Adrenal gland (tissue), 12 donors: ENCODE results near the gene ANGPTL4. TPM values are rescaled to one million over a fixed set of nuclear protein-coding genes. Genes with fewer than 3 reads are reported as not detected.
"Not testable (repeated sequence)": the region's sequence is repeated elsewhere in the genome, so short reads cannot be mapped to it uniquely, and the experiment has no call there.

Experiments used
- DNase-seq, 7 donors: peaks; one replicate each; pipeline ENCODE4 v3.0.0-alpha.2; 2019 to 2020
- H3K27ac ChIP-seq, 5 donors: fragments of 200-600 bp; sonication (generic) in 4 of 5; 1 replicate in 3 of 5; 2 replicates in 2 of 5; pipeline versions ENCODE4 v1.5.1 to v1.8.0; 2016 to 2020; ENCODE audit warnings: mild to moderate bottlenecking in 1 of 5
- H3K27me3 ChIP-seq: fragments of 200-600 bp; 2 replicates; pipeline ENCODE4 v1.8.0; 2021
- H3K36me3 ChIP-seq, 2 donors: fragments of 200-600 bp; replicated peaks in 1 of 2; 1 replicate in 1 of 2; 2 replicates in 1 of 2; pipeline versions ENCODE4 v1.5.1 to v1.8.0; 2018 to 2022
- H3K4me1 ChIP-seq, 2 donors: fragments of 200-600 bp; replicated peaks in 1 of 2; 1 replicate in 1 of 2; 2 replicates in 1 of 2; pipeline versions ENCODE4 v1.5.1 to v1.8.0; 2018 to 2021
- H3K4me3 ChIP-seq, 4 donors: fragments of 200-600 bp; sonication (generic) in 3 of 4; one replicate each; pipeline ENCODE4 v1.5.1; 2016 to 2018
- H3K9me3 ChIP-seq, 3 donors: fragments of 200-600 bp; sonication (generic) in 1 of 3; replicated peaks in 1 of 3; 1 replicate in 2 of 3; 2 replicates in 1 of 3; pipeline versions ENCODE4 v1.5.1 to v1.8.0; 2016 to 2021
- POLR2A ChIP-seq, 2 donors: fragments of 450-650 bp; IDR thresholded peaks; one replicate each; pipeline ENCODE4 v1.6.1; 2017; ENCODE audit warnings: antibody characterized with exemption in 2 of 2, mild to moderate bottlenecking in 2 of 2, moderate library complexity in 1 of 2
- WGBS, 4 donors: extraction: QIAGEN DNeasy Blood & Tissue Kit in 2 of 4; methylation state at CpG; one replicate each; pipeline versions ENCODE4 v1.1.5 to v1.1.7; 2013 to 2017; 5-methylcytosine and 5-hydroxymethylcytosine counted together
- intact Hi-C, 2 donors: fragments of 100-400 bp; cut with DNase I; formaldehyde crosslinking; loops; one replicate each; pipeline versions ENCODE4 v1.14.1 to v1.15.0; 2022 to 2023
- polyA plus RNA-seq, 3 donors: library from polyadenylated mRNA; stranded (reverse); fragments of 200-250 nt in 2 of 3; fragments of 350-450 nt in 1 of 3; fragmentation: Illumina TruSeq in 1 of 3; extraction: RNeasy Lipid Tissue Mini Kit (QIAGEN cat#74804) in 1 of 3; gene quantifications; one replicate each; pipeline ENCODE4 v1.2.3, GENCODE V29; 2013 to 2014
- total RNA-seq, 9 donors: library from RNA; depleted of rRNA in 4 of 9; stranded (reverse); fragments of >200 nt in 4 of 9; fragments of 120-200 nt in 1 of 9; fragmentation: NEBNext Ultra II Directional in 1 of 9; extraction: Animal tissue kit (Norgen Biotek cat#: 25700) in 1 of 9; gene quantifications; one replicate each; pipeline versions ENCODE4 v1.1.0 to v1.2.4, GENCODE V29; 2013 to 2023
- TF ChIP-seq, protein P1 (sequence below), 6 experiments: fragments of 450-650 bp in 4 of 6; fragments of 200-600 bp in 2 of 6; sonication (generic) in 1 of 6; IDR thresholded peaks; 1 replicate in 5 of 6; 2 replicates in 1 of 6; pipeline versions ENCODE4 v1.5.1 to v1.8.0; 2016 to 2021; ENCODE audit warnings: antibody characterized with exemption in 6 of 6, mild to moderate bottlenecking in 2 of 6, moderate library complexity in 1 of 6
- donor health status: healthy with polysubstance abuse.
- donor health status: Bipolar disorder and iron deficiency.
- donor health status: DM: yes; HTN: yes; CAD: no.
- donor health status: DM: no; HTN: no; CAD: no.
- donor health status: DM: no; HTN: no; CAD: no.
- donor health status: DM: yes; HTN: yes; CAD: no.

ANGPTL4 gene
- total and polyA plus RNA-seq, 12 donors = 0.33 to 141 (median 27.1) TPM

DNA sequence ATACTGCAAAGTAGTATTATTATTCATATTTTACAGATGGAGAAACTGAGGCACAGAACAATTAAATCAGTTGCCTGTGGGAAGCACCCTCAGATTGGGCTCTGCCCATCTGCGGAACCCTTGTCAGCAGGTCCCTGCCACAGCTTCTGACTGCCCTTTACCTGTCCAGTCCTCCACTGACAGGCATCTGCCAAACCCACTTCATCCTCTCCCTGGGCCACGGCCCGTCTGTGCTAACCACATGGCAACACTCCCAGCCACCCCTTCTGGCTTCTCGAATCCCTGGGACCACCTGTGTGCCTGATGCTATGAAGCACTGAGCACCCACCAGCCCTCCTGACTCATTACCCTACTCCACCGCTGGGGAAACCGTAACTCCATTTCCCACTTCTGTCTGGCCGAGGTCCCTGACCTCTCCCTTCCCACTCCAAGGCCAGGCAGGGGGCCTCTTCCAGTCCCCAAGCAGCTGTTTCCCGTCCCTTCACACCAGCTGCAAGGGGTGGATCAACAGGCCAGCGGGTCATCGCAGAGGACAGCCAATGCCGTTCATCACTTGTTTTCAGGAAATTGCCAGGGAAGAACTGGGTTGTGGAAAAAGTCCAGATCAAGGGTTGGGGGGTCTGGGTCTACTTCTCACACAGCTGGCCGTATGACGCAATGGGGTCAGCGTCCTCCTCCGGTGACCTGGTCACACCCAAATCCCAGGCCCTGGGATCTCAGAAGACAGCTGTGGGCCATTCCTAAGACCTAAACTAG, 23.4 kb upstream of the ANGPTL4 start:
- Histone ChIP-seq H3K27ac (peak overlapping the region in 1 of 5 donors; percentile 44), H3K4me1 (peaks cover 0 to 15% of the 10 kb centered on the region in 2 donors), H3K27me3 (peaks cover 4% of the 10 kb centered on the region), H3K9me3 (no peaks in the 10 kb centered on the region), H3K36me3 (no peaks in the 10 kb centered on the region), H3K4me3 (no peak overlapping the region)
- WGBS, 4 donors = 18 to 34% (median 25%) methylated on average over 12 to 15 of the region's 15 CpGs
- TF ChIP-seq POLR2A (IDR thresholded peaks at IDR 0.05) = no peak
- TF ChIP-seq, protein P1, sequence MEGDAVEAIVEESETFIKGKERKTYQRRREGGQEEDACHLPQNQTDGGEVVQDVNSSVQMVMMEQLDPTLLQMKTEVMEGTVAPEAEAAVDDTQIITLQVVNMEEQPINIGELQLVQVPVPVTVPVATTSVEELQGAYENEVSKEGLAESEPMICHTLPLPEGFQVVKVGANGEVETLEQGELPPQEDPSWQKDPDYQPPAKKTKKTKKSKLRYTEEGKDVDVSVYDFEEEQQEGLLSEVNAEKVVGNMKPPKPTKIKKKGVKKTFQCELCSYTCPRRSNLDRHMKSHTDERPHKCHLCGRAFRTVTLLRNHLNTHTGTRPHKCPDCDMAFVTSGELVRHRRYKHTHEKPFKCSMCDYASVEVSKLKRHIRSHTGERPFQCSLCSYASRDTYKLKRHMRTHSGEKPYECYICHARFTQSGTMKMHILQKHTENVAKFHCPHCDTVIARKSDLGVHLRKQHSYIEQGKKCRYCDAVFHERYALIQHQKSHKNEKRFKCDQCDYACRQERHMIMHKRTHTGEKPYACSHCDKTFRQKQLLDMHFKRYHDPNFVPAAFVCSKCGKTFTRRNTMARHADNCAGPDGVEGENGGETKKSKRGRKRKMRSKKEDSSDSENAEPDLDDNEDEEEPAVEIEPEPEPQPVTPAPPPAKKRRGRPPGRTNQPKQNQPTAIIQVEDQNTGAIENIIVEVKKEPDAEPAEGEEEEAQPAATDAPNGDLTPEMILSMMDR (IDR thresholded peaks at IDR 0.05) = peak in 5 of 6 experiments; percentile 9 to 36 (median 25)
- intact Hi-C loops = no loop called here
- DNase-seq = peak; percentile 41 to 91 (median 68)

DNA sequence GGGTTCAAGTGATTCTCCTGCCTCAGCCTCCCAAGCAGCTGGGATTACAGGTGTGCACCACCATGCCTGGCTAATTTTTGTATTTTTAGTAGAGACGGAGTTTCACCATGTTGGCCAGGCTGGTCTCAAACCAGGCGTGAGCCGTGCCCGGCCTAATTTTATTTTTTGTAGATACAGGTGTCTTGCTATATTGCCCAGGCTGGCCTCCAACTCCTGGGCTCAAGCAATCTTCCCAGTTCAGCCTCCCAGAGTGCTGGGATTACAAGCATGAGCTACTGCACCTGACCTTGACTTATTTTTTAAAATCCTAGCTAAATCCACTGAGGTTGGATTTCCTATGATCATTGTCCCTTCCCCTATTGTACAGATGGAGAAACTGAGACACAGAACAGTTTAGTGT, 22.5 kb upstream of the ANGPTL4 start:
- DNase-seq, H3K4me3 ChIP-seq, H3K9me3 ChIP-seq, H3K27me3 ChIP-seq, intact Hi-C loops, H3K36me3 ChIP-seq: not testable (repeated sequence)
- Histone ChIP-seq H3K4me1 (peaks cover 0 to 15% of the 10 kb centered on the region in 2 donors), H3K27ac (peak overlapping the region in 4 of 5 donors; percentile 27 to 87 (median 53))
- 88 to 100% (median 98%) methylated on average over 4 of the region's 4 CpGs for WGBS, 4 donors

DNA sequence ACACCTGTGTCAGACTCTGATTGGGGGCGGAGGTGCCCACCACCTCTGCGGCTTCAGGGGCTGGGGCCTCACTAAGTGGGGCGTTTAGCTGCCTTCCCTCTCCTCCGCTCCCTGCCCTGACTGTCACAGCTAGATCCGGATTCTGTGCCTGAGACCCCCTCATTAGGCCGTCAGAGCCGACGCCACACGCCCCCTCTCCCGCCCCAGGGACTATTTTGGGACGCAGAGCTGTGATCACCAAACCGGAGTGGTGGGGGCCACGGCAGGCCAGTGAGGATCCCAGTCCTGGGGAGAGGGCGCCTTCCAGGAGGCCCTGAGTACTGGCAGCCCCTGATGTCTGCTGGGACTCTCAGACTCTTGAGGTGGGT, 21.7 kb upstream of the ANGPTL4 start:
- H3K4me1 ChIP-seq = peaks cover 0 to 15% of the 10 kb centered on the region in 2 donors
- WGBS, 4 donors = 40 to 70% (median 52%) methylated on average over 1 to 14 of the region's 14 CpGs
- no peaks in the 10 kb centered on the region for H3K36me3 ChIP-seq
- H3K9me3 ChIP-seq = no peaks in the 10 kb centered on the region
- no peak for DNase-seq
- H3K27me3 ChIP-seq = no peaks in the 10 kb centered on the region
- peak overlapping the region in 4 of 5 donors; percentile 41 to 87 (median 58) for H3K27ac ChIP-seq
- H3K4me3 ChIP-seq = peak overlapping the region in 1 of 4 donors; percentile 60
- intact Hi-C loops = no loop called here
- TF ChIP-seq POLR2A (IDR thresholded peaks at IDR 0.05) = no peak
- TF ChIP-seq, protein P1 (IDR thresholded peaks at IDR 0.05) = no peak

DNA sequence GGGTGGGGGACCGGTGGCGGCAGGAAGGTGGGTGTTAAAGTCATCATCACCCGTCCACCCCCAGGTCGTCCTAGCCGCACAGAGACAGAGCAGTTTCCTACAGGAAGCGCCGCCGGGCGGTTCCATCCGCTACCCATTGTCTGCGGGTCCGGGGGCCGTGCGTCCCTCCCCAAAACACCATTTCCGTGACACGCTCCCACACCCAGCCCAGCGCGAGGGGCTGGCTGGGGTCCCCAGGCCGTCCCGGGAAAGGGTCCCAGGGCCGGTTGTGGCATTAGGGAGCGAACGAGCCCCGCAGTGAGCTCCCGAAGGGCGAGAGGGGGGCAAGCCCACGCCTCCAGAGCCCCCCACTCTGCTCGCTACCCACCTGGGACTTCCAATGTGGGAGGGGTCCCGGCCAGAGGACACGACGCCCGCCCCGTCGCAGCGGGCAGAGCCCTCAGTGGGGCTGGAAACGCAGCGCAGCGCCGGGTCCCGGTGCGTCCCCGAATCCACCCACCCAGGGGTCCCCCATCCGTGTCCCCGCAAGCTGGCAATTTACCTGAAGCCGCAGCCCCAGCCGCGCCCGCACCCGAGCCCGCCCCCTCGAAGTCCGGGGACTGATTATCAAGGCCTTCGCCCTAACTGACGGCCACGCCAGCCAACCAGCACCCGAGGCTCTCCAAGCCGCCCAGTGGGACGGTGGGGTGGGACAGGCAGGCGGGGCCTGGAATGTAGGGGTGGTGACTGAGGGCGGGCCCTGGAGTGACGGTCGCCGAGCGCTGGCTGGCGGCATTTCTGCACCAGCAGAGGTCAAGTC, 21.1 kb upstream of the ANGPTL4 start, which contains the start of gene KANK3:
Gene KANK3 (minus strand): TSS at position 579 of the 799 bp plus-strand sequence. CDS start 5,434 bp downstream, outside the sequence.
- no peaks in the 10 kb centered on the region for H3K27me3 ChIP-seq
- 0 to 11% (median 10%) methylated on average over 2 to 65 of the region's 65 CpGs; no CpG with 5 or more reads in 1 of the 4 donors for WGBS, 4 donors
- H3K36me3 ChIP-seq = no peaks in the 10 kb centered on the region
- H3K4me3 ChIP-seq = peak within 1 kb of the TSS in 2 of 4 donors; percentile 10 to 60
- peak; percentile 94 to 98 (median 98) for DNase-seq
- TF ChIP-seq, protein P1 (IDR thresholded peaks at IDR 0.05) = peak in 2 of 6 experiments; percentile 2 to 21
- TF ChIP-seq POLR2A (IDR thresholded peaks at IDR 0.05) = peak; percentile 44 to 48
- intact Hi-C loops = no loop called here
- peaks cover 0 to 12% of the 10 kb centered on the region in 2 donors for H3K4me1 ChIP-seq
- no peaks in the 10 kb centered on the region for H3K9me3 ChIP-seq
- H3K27ac ChIP-seq = peak within 1 kb of the TSS in 4 of 5 donors; percentile 41 to 87 (median 58)
